ENCODE data around the gene DYNC1LI1. TPM values are rescaled to one million over a fixed set of nuclear protein-coding genes. Genes with fewer than 3 reads are reported as not detected.

The DYNC1LI1 gene
- polyA plus RNA-seq, 1 donor from 2014 or later = 94.5 TPM

DNA sequence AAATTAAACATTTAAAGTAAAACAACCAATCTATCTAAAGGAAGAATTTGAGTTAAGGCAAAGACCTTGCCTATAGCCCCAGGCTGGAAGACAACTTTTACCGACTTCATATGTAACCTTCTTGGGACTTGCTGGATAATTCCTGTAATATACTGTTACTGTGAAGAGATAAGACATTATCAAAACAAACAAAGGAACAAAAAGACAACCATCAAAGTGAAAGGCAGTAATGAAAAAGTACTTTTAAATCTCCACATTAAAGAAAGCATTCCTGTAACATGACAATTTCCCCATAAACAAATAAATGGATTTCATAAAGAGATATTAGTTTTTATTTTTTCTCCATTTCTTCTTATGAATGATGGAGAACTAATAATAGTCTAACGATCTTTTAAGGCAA is 70.4 kb downstream of the DYNC1LI1 start (continued):
- TF ChIP-seq RAD21 (conservative IDR thresholded peaks at IDR 0.05) = no peak

DNA sequence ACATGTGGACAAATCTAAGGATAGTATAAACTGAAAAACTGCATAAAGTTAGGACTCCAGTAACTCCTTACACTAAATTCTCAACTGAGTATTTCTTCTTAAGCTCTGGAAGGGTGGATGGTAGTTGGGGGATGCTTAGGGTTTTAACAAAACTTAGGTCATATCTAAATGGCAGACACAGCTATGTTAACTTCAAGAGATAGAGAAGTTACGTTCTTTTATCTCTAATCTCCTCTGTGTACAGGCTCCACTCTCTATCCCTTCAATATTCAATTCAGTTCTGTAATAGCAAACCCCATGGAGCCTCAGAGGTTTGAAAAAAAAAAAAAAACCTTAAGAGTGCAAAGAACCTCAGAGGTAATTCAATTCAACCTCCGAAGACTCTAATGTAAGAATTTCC is 71.1 kb downstream of the DYNC1LI1 start:
- H3K4me3 ChIP-seq (ENCODE audit: low read length) = no peak overlapping the region
- H3K9ac ChIP-seq (ENCODE audit: low read length) = no peak overlapping the region
- TF ChIP-seq, protein P1, sequence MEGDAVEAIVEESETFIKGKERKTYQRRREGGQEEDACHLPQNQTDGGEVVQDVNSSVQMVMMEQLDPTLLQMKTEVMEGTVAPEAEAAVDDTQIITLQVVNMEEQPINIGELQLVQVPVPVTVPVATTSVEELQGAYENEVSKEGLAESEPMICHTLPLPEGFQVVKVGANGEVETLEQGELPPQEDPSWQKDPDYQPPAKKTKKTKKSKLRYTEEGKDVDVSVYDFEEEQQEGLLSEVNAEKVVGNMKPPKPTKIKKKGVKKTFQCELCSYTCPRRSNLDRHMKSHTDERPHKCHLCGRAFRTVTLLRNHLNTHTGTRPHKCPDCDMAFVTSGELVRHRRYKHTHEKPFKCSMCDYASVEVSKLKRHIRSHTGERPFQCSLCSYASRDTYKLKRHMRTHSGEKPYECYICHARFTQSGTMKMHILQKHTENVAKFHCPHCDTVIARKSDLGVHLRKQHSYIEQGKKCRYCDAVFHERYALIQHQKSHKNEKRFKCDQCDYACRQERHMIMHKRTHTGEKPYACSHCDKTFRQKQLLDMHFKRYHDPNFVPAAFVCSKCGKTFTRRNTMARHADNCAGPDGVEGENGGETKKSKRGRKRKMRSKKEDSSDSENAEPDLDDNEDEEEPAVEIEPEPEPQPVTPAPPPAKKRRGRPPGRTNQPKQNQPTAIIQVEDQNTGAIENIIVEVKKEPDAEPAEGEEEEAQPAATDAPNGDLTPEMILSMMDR (IDR thresholded peaks at IDR 0.05; ENCODE audit: poor library complexity, severe bottlenecking) = no peak
- TF ChIP-seq EZH2 (IDR thresholded peaks at IDR 0.05; ENCODE audit: borderline replicate concordance, insufficient read depth, low read length, poor library complexity, severe bottlenecking) = no peak
- no peak for TF ChIP-seq EP300 (conservative IDR thresholded peaks at IDR 0.05; ENCODE audit: poor library complexity, severe bottlenecking)
- no peak for TF ChIP-seq POLR2AphosphoS5 (IDR thresholded peaks at IDR 0.05)
- no peak for TF ChIP-seq RAD21 (conservative IDR thresholded peaks at IDR 0.05)
- no peak for TF ChIP-seq TAF1 (IDR thresholded peaks at IDR 0.05; ENCODE audit: low read depth)
- no peak for TF ChIP-seq SMC3 (conservative IDR thresholded peaks at IDR 0.05; ENCODE audit: poor library complexity)
- TF ChIP-seq, protein P2, sequence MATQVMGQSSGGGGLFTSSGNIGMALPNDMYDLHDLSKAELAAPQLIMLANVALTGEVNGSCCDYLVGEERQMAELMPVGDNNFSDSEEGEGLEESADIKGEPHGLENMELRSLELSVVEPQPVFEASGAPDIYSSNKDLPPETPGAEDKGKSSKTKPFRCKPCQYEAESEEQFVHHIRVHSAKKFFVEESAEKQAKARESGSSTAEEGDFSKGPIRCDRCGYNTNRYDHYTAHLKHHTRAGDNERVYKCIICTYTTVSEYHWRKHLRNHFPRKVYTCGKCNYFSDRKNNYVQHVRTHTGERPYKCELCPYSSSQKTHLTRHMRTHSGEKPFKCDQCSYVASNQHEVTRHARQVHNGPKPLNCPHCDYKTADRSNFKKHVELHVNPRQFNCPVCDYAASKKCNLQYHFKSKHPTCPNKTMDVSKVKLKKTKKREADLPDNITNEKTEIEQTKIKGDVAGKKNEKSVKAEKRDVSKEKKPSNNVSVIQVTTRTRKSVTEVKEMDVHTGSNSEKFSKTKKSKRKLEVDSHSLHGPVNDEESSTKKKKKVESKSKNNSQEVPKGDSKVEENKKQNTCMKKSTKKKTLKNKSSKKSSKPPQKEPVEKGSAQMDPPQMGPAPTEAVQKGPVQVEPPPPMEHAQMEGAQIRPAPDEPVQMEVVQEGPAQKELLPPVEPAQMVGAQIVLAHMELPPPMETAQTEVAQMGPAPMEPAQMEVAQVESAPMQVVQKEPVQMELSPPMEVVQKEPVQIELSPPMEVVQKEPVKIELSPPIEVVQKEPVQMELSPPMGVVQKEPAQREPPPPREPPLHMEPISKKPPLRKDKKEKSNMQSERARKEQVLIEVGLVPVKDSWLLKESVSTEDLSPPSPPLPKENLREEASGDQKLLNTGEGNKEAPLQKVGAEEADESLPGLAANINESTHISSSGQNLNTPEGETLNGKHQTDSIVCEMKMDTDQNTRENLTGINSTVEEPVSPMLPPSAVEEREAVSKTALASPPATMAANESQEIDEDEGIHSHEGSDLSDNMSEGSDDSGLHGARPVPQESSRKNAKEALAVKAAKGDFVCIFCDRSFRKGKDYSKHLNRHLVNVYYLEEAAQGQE (IDR thresholded peaks at IDR 0.05; ENCODE audit: borderline replicate concordance) = no peak
- TF ChIP-seq MXI1 (conservative IDR thresholded peaks at IDR 0.05; ENCODE audit: poor library complexity, severe bottlenecking) = no peak
- H3K9me3 ChIP-seq (ENCODE audit: low read length) = no peaks in the 10 kb centered on the region
- H4K20me1 ChIP-seq (ENCODE audit: insufficient read depth) = no peaks in the 10 kb centered on the region
- H2AFZ ChIP-seq (ENCODE audit: low read depth, low read length) = no peak overlapping the region
- H3K27ac ChIP-seq (ENCODE audit: low read length) = no peak overlapping the region
- H3K4me2 ChIP-seq (ENCODE audit: low read length) = no peak overlapping the region
- H3K36me3 ChIP-seq (ENCODE audit: insufficient read depth, low read length) = no peaks in the 10 kb centered on the region
- peaks cover 21% of the 10 kb centered on the region for H3K79me2 ChIP-seq (replicated peaks; ENCODE audit: insufficient read depth, low read length)
- no peaks in the 10 kb centered on the region for H3F3A ChIP-seq (ENCODE audit: insufficient read depth, low read length, poor library complexity, severe bottlenecking)
- no peaks in the 10 kb centered on the region for H3K27me3 ChIP-seq (ENCODE audit: insufficient read depth, low read depth, low read length)
- no peaks in the 10 kb centered on the region for H3K9me2 ChIP-seq (ENCODE audit: insufficient read depth, low read length)

DNA sequence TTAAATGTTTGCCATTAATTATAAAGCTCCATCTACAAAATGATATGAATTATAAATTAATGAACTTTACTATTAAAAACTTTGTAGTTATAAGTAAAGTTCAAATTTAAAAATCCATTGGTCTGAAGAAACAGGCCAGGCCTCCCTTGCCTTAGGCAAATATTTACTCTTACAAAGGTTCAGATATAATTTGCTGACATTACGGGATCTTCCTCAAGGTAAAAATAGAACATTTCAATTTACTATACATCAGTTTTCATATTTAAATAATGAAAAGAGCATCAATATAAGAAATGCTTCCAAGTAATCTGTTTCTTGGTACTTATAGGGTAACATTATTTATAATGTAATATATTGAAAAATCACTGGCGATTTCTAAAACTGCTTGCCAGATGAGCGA is 71.7 kb downstream of the DYNC1LI1 start:
- Histone ChIP-seq H3K4me3 (ENCODE audit: low read length) (no peak overlapping the region), H3K4me2 (ENCODE audit: low read length) (no peak overlapping the region), H2AFZ (ENCODE audit: low read depth, low read length) (no peak overlapping the region), H3K27me3 (ENCODE audit: insufficient read depth, low read depth, low read length) (no peaks in the 10 kb centered on the region), H3K9me2 (ENCODE audit: insufficient read depth, low read length) (no peaks in the 10 kb centered on the region), H4K20me1 (ENCODE audit: insufficient read depth) (no peaks in the 10 kb centered on the region), H3K36me3 (ENCODE audit: insufficient read depth, low read length) (no peaks in the 10 kb centered on the region), H3F3A (ENCODE audit: insufficient read depth, low read length, poor library complexity, severe bottlenecking) (no peaks in the 10 kb centered on the region), H3K9me3 (ENCODE audit: low read length) (no peaks in the 10 kb centered on the region), H3K27ac (ENCODE audit: low read length) (no peak overlapping the region), H3K79me2 (replicated peaks; ENCODE audit: insufficient read depth, low read length) (peaks cover 21% of the 10 kb centered on the region), H3K9ac (ENCODE audit: low read length) (no peak overlapping the region)
- TF ChIP-seq POLR2AphosphoS5 (IDR thresholded peaks at IDR 0.05) (no peak), TAF1 (IDR thresholded peaks at IDR 0.05; ENCODE audit: low read depth) (no peak), RAD21 (conservative IDR thresholded peaks at IDR 0.05) (no peak), MXI1 (conservative IDR thresholded peaks at IDR 0.05; ENCODE audit: poor library complexity, severe bottlenecking) (no peak), EZH2 (IDR thresholded peaks at IDR 0.05; ENCODE audit: borderline replicate concordance, insufficient read depth, low read length, poor library complexity, severe bottlenecking) (no peak), EP300 (conservative IDR thresholded peaks at IDR 0.05; ENCODE audit: poor library complexity, severe bottlenecking) (no peak), SMC3 (conservative IDR thresholded peaks at IDR 0.05; ENCODE audit: poor library complexity) (no peak)
- TF ChIP-seq, protein P1 (IDR thresholded peaks at IDR 0.05; ENCODE audit: poor library complexity, severe bottlenecking) = no peak
- TF ChIP-seq, protein P2 (IDR thresholded peaks at IDR 0.05; ENCODE audit: borderline replicate concordance) = no peak

Measured in neural cell (in vitro differentiated cells).